ENCODE data around the gene NFKBIE.
"Not testable (repeated sequence)": the region's sequence is repeated elsewhere in the genome, so short reads cannot be mapped to it uniquely, and the experiment has no call there.

The NFKBIE gene

DNA sequence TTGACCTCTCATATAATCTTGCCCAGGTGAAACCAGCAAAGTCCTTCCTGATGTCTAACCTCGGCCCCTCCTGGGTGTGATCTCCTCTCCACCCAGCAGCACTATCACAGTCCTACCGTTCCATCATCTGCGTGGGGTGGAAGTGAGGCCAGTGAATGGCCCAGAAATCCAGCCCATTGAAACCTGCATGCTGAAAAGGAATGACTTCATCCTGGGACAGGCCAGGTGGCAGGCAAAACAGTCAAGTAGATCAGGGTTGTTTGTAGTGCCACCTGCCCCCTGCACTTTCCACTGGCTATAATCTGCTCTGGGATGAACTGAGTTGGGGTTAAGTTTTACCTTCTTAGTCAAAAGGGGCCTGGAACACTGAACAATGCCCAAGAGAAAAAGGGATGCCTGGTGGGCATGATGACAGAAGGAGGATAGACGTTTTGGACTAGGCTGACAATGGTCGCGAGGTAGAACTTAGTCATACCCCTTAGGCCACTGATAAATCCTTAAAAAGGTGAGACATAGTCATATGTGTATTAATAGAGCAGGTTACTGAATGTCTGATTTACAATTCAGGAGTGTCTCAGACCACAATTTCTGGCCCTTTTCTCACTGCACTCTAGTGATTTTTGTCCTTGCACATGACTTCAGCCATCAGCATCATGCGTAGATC, 26.5 kb downstream of the NFKBIE start:
- DNase-seq: no peak

- peak; percentile 19 for DNase-seq
These were observed 27.4 kb downstream of the NFKBIE start for GRCh38 chr6:44237813-44238433.

- DNase-seq: peak; percentile 61
These were observed 28.1 kb downstream of the NFKBIE start for GRCh38 chr6:44237021-44237812.

- no peak for DNase-seq
These were observed 29.3 kb downstream of the NFKBIE start for GRCh38 chr6:44235891-44236516.

DNA sequence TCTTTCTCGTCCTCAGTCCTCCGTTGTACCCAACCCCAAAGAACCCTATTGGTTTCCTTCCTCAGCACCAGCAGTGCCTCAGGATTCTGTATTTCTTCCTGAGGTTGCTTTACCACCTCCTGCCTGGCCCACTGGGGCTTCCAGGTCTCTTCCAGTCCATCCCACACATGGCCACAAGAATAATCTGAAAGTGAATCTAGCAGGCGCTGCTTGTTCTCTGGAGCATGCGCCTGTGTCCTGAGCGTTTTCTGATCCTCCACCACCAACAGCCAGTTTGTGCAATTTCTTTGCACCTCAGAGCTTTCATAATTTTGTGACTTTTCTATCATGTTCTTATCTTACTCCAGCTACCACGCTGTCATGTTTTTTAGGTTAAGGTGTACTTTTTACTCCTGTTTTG, 30.1 kb downstream of the NFKBIE start:
- no peak for DNase-seq

GRCh38 chr6:44234101-44235025, 31.0 kb downstream of the NFKBIE start:
- DNase-seq: no peak

GRCh38 chr6:44233567-44234100, 31.7 kb downstream of the NFKBIE start:
- peak; percentile 36 for DNase-seq

DNA sequence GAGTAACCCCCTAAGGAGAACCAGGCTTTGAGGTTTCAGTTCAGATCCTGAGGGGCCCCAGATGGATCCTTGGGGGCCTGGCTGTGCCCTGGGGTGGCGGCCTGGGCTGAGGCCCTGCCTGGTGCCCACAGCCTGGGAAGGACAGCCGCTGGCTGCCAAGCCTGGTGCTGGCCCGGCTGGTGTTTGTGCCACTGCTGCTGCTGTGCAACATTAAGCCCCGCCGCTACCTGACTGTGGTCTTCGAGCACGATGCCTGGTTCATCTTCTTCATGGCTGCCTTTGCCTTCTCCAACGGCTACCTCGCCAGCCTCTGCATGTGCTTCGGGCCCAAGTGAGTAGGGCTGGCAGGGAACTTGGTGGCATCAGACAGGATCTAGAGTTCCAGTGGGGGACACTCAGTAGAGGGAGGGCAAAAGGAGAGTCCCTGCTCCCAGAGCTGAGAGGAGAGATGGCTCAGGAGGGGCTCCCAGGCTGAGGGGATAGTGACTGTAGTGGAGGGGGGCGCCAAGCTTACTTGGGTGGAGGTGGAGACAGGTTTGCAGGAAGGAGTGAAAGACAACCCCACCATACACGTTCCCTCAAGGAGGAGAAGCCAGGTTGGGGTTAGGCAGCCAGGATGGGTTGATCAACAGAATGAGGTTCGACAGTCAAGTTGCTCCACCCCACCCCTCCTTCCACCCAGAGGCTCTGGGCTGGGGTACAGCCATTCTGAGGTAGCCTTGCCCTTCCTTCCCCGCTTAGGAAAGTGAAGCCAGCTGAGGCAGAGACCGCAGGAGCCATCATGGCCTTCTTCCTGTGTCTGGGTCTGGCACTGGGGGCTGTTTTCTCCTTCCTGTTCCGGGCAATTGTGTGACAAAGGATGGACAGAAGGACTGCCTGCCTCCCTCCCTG, 32.4 kb downstream of the NFKBIE start:
- no peak for DNase-seq

DNA sequence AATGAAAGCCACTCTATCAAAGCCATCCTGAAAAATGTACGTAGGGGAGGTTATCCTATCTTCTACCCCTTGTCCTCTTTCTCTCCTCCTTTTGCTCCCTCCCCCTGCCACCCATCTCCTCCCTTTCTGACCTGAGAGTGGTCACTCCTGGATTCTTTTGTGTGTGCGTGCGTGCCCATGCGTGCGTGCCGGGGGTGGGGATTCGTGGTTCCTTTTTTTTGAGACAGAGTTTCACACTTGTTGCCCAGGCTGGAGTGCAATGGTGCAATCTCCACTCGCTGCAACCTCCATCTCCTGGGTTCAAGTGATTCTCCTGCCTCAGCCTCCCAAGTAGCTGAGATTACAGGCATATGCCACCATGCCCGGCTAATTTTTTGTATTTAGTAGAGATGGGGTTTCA, 33.9 kb downstream of the NFKBIE start:
- not testable (repeated sequence) for DNase-seq

DNA sequence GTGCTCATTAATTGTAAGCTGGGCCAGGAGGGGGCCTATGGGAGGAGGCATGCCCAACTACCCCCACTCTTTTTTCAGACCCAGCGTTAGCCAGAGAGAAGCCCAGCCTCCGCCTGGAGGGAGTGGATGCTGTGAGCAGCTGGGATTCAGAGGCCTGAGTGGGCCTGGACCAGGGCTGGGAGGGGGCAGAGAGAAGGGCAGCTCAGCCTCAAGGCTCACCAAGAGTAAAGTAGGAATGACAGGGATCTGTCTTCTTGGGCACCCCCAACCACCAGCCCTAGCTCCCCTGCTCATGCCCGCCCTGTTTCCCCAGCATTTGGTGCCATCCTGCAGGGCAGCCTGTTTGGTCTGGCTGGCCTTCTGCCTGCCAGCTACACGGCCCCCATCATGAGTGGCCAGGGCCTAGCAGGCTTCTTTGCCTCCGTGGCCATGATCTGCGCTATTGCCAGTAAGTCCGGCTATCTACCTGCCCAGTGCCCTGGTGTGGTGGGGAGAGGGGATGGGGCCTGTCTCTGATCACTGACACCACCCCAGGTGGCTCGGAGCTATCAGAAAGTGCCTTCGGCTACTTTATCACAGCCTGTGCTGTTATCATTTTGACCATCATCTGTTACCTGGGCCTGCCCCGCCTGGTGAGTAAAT, 35.2 kb downstream of the NFKBIE start:
- DNase-seq: no peak

DNA sequence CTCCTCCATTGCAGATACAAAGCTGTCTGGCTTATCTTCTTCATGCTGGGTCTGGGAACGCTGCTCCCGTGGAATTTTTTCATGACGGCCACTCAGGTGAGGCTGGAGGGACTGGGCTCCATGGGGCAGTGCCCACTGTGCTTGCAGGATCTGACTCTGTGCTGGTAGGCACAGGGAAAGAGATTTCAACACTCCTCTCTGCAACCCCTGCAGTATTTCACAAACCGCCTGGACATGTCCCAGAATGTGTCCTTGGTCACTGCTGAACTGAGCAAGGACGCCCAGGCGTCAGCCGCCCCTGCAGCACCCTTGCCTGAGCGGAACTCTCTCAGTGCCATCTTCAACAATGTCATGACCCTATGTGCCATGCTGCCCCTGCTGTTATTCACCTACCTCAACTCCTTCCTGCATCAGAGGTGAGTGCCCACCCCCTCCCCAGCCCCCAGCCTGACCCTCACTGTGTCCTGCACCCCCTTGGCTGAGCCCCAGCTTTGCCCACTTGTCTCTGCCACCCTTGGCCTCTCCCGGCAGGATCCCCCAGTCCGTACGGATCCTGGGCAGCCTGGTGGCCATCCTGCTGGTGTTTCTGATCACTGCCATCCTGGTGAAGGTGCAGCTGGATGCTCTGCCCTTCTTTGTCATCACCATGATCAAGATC, 35.8 kb downstream of the NFKBIE start:
- no peak for DNase-seq

DNA sequence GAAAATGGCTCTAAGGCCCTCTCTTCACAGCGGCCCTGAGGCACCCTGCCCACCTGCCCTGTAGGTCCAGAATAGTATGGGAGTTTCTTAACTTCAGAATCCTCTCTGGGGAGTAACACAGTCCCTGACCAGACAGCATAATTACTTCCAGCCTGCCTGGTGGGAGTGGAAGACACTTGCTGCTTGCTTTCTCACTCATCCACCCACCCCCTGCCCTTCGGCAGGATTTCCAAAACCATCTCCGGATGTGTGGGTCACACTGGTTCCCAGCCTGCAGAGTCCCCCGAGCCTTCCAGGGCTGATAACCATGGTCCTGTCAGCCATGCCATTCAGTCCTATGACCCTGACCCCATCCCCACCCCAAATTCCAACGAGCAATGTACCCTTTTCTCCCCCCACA, 36.5 kb downstream of the NFKBIE start:
- no peak for DNase-seq

DNA sequence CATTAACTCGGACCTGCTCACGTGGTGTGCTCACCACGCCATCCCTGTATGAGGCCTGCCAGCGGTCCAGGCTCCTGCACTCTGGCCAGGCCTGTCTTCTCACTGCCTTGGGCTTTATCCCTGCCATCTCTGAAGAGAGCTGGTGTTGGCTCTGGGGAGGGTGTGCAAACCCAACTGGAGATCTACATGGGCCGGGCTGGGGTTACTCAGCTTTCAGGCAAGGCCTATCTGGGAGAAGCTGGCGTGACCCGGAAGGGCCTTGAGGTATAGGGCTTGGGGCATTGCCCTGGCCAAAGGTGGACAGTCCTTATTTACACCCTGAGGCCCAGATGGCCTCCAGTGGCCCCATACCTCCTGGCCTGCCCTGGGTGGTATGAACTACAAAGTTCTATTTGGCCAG, 36.9 kb downstream of the NFKBIE start:
- no peak for DNase-seq

GRCh38 chr6:44228031-44228430, 37.3 kb downstream of the NFKBIE start:
- DNase-seq: no peak

GRCh38 chr6:44227148-44227793, 38.1 kb downstream of the NFKBIE start:
- no peak for DNase-seq

GRCh38 chr6:44226368-44227147, 38.8 kb downstream of the NFKBIE start:
- DNase-seq: peak; percentile 34

DNA sequence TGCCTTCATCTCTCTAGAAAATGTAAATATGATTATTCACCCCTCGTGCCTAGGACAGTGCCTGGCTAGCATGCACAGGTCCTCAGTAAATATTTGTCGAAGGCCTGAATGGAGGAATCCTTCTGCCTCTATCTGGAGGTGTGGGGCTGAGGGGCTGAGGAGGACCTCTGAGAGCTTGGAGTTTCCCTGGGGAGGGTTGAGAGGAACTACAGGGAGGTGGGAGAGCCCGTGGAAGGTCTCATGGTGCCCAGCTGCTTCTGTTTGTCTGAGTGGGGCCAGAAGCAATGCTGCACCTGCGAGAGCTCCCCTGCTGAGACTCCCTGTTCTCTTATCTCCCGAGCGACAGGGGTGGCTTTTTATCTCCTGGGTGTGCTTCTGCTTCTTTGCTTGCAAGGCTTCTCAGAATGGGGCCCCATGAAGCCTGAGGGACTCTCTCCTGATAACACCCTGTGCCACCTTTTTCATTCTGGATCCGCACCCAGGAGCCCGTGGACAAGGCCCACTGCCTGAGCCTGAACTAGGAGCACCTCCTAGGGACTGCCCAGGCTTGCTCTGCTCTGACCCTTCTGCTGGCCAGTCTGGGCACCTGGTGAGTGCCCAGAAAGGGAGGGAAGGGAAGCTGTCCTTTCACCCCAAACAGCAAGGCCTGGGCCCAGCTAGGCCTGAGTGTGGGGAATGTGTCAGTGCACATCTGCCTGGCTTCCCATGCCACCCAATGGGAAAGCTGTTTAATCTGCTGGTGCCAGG, 39.6 kb downstream of the NFKBIE start:
- peak; percentile 74 for DNase-seq

DNA sequence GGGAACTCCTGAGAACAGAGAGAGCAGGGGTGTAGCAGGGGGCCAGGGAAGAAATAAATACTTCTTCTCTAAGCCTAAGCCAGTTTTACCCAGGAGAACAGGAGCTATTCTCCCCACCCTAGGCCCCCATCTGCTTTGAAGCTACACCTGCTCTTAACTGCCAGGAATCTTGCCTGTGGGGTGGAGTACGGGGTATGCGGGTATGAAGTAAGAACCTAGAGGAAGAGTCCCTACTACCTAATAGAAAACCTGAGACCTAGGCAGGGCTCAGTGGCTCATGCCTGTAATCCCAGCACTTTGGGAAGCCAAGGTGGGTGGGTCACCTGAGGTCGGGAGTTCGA, 40.4 kb downstream of the NFKBIE start:
- DNase-seq: no peak
